CD14-positive monocyte (primary cell): ENCODE data around the gene DPY30. TPM values are rescaled to one million over a fixed set of nuclear protein-coding genes. Genes with fewer than 3 reads are reported as not detected.

ENCODE experiments used
- DNase-seq, 3 donors: peaks; one replicate each; pipeline ENCODE4 v3.0.0-alpha.2; 2011 to 2022
- H2AFZ ChIP-seq: 2 replicates; pipeline ENCODE4 v1.6.0; 2012; ENCODE audit warnings: mild to moderate bottlenecking, low read depth, low read length, inconsistent platforms; ENCODE audit not compliant: insufficient read depth, poor library complexity, severe bottlenecking
- H3K27ac ChIP-seq, 2 donors: 1 replicate in 1 of 2; 2 replicates in 1 of 2; pipeline ENCODE4 v1.5.1; 2012 to 2013; ENCODE audit warnings: low read length in 2 of 2, control low read depth in 1 of 2, inconsistent platforms in 1 of 2, low read depth in 1 of 2, mild to moderate bottlenecking in 1 of 2
- H3K27me3 ChIP-seq, 2 donors: one replicate each; pipeline versions ENCODE4 v1.6.0 to v1.6.1; 2011 to 2013; ENCODE audit warnings: low read length in 2 of 2; ENCODE audit not compliant: control insufficient read depth in 2 of 2, insufficient read depth in 2 of 2
- H3K36me3 ChIP-seq, 2 donors: replicated peaks in 1 of 2; 1 replicate in 1 of 2; 2 replicates in 1 of 2; pipeline versions ENCODE4 v1.5.1 to v1.6.1; 2012 to 2013; ENCODE audit warnings: low read length in 2 of 2, control low read depth in 1 of 2, inconsistent platforms in 1 of 2, mild to moderate bottlenecking in 1 of 2; ENCODE audit not compliant: insufficient read depth in 2 of 2, control insufficient read depth in 1 of 2
- H3K4me1 ChIP-seq, 2 donors: 1 replicate in 1 of 2; 2 replicates in 1 of 2; pipeline versions ENCODE4 v1.5.1 to v1.6.1; 2012 to 2013; ENCODE audit warnings: low read length in 2 of 2, control low read depth in 1 of 2, inconsistent platforms in 1 of 2, mild to moderate bottlenecking in 1 of 2, moderate library complexity in 1 of 2; ENCODE audit not compliant: insufficient read depth in 2 of 2, control insufficient read depth in 1 of 2
- H3K4me2 ChIP-seq: replicated peaks from 2 replicates; pipeline ENCODE3; 2012; ENCODE audit warnings: low read length, moderate library complexity, mild to moderate bottlenecking; ENCODE audit not compliant: poor library complexity, severe bottlenecking; ENCODE audit errors: extremely low read depth
- H3K4me3 ChIP-seq, 3 experiments: fragments of 200-600 bp in 1 of 3; sonication (generic) in 1 of 3; replicated peaks in 1 of 3; 1 replicate in 2 of 3; 2 replicates in 1 of 3; pipeline ENCODE4 v1.5.1; 2011 to 2013; ENCODE audit warnings: low read length in 3 of 3, mild to moderate bottlenecking in 3 of 3, control low read depth in 2 of 3, low read depth in 2 of 3, inconsistent platforms in 1 of 3, moderate library complexity in 1 of 3
- H3K79me2 ChIP-seq: 2 replicates; pipeline ENCODE4 v1.6.0; 2012; ENCODE audit warnings: mild to moderate bottlenecking, control low read depth, inconsistent platforms, low read length, moderate library complexity; ENCODE audit not compliant: insufficient read depth
- H3K9ac ChIP-seq: 2 replicates; pipeline ENCODE4 v1.6.0; 2017; ENCODE audit warnings: low read length, mild to moderate bottlenecking; ENCODE audit not compliant: insufficient read depth, poor library complexity, severe bottlenecking
- H3K9me3 ChIP-seq, 2 donors: replicated peaks in 1 of 2; 1 replicate in 1 of 2; 2 replicates in 1 of 2; pipeline versions ENCODE4 v1.5.1 to v1.6.1; 2012 to 2013; ENCODE audit warnings: low read length in 2 of 2, control low read depth in 1 of 2; ENCODE audit not compliant: control insufficient read depth in 1 of 2, insufficient read depth in 1 of 2
- H4K20me1 ChIP-seq: 2 replicates; pipeline ENCODE4 v1.6.0; 2012; ENCODE audit warnings: mild to moderate bottlenecking, low read length, control low read depth, moderate library complexity; ENCODE audit not compliant: insufficient read depth
- H3K27ac Mint-ChIP-seq, 7 donors: one replicate each; pipeline ENCODE4 v1.8.0; 2020; ENCODE audit warnings: mild to moderate bottlenecking in 7 of 7, mixed read lengths in 7 of 7, moderate library complexity in 6 of 7, inconsistent platforms in 2 of 7
- H3K27me3 Mint-ChIP-seq, 3 donors: one replicate each; pipeline ENCODE4 v1.8.0; 2021 to 2022; ENCODE audit warnings: low read depth in 3 of 3, mild to moderate bottlenecking in 3 of 3, mixed read lengths in 3 of 3, moderate library complexity in 3 of 3, inconsistent platforms in 1 of 3
- H3K36me3 Mint-ChIP-seq, 2 donors: one replicate each; pipeline ENCODE4 v1.8.0; 2020; ENCODE audit warnings: mixed read lengths in 2 of 2, inconsistent platforms in 1 of 2, mild to moderate bottlenecking in 1 of 2
- H3K4me1 Mint-ChIP-seq: one replicate; pipeline ENCODE4 v1.8.0; 2020; ENCODE audit warnings: mild to moderate bottlenecking, mixed read lengths
- H3K4me3 Mint-ChIP-seq, 2 donors: one replicate each; pipeline ENCODE4 v1.8.0; 2020; ENCODE audit warnings: mild to moderate bottlenecking in 2 of 2, mixed read lengths in 2 of 2, moderate library complexity in 1 of 2
- H3K9me3 Mint-ChIP-seq, 7 donors: one replicate each; pipeline ENCODE4 v1.8.0; 2020 to 2022; ENCODE audit warnings: mixed read lengths in 7 of 7, mild to moderate bottlenecking in 6 of 7, moderate library complexity in 6 of 7, inconsistent platforms in 2 of 7
- WGBS: methylation state at CpG from one replicate; pipeline ENCODE4 v1.1.5; 2013; ENCODE audit warnings: missing lambda C conversion rate; ENCODE audit not compliant: insufficient coverage; 5-methylcytosine and 5-hydroxymethylcytosine counted together
- intact Hi-C, 2 donors: fragments of 100-400 bp; cut with micrococcal nuclease; formaldehyde crosslinking; loops; one replicate each; pipeline versions ENCODE4 v1.15.0 to v1.15.1; 2023
- polyA plus RNA-seq, 3 donors: library from polyadenylated mRNA; depleted of rRNA in 1 of 3; unstranded in 2 of 3; stranded (reverse) in 1 of 3; fragments of 300-500 nt in 2 of 3; fragments of >200 nt in 1 of 3; fragmentation: Illumina TruSeq in 2 of 3; gene quantifications; 1 replicate in 2 of 3; 2 replicates in 1 of 3; pipeline ENCODE4 v1.2.3, GENCODE V29; 2012 to 2021
- TF ChIP-seq, protein P1 (sequence below): fragments of 200-600 bp; IDR thresholded peaks from one replicate; pipeline ENCODE4 v1.8.0; 2022; ENCODE audit warnings: antibody characterized with exemption, mild to moderate bottlenecking

Gene DPY30
- polyA plus RNA-seq, 3 donors, result 53.7 to 137 (median 122) TPM

DNA sequence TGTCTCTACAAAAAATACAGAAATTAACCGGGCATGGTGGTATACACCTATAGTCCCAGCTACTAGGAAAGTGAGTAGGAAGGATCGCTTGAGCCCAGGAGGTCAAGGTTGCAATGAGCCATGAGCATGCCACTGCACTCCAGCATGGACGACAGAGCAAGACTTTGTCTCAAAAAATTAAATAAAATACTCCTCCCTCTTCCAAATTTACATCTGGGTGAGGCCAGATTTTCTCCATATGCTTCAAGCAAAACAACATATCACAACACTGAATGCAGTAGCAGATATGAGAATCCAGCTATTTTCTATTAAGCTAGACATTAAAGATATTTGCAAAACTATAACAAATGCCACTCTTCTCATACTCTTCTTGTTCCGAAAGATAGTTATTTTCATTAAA is 49.7 kb downstream of the DPY30 start:
- TF ChIP-seq, protein P1, sequence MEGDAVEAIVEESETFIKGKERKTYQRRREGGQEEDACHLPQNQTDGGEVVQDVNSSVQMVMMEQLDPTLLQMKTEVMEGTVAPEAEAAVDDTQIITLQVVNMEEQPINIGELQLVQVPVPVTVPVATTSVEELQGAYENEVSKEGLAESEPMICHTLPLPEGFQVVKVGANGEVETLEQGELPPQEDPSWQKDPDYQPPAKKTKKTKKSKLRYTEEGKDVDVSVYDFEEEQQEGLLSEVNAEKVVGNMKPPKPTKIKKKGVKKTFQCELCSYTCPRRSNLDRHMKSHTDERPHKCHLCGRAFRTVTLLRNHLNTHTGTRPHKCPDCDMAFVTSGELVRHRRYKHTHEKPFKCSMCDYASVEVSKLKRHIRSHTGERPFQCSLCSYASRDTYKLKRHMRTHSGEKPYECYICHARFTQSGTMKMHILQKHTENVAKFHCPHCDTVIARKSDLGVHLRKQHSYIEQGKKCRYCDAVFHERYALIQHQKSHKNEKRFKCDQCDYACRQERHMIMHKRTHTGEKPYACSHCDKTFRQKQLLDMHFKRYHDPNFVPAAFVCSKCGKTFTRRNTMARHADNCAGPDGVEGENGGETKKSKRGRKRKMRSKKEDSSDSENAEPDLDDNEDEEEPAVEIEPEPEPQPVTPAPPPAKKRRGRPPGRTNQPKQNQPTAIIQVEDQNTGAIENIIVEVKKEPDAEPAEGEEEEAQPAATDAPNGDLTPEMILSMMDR, result no peak
- Histone ChIP-seq H3K4me3 (no peak overlapping the region), H3K9ac (no peak overlapping the region), H3K27ac (no peak overlapping the region), H4K20me1 (peaks cover 95% of the 10 kb centered on the region), H3K4me2 (no peak overlapping the region), H3K27me3 (no peaks in the 10 kb centered on the region), H3K79me2 (peaks cover 100% of the 10 kb centered on the region), H3K9me3 (no peaks in the 10 kb centered on the region), H3K36me3 (peaks cover 0 to 5% of the 10 kb centered on the region in 2 donors), H3K4me1 (no peaks in the 10 kb centered on the region), H2AFZ (no peak overlapping the region)
- WGBS, result no CpG with 5 or more reads among the region's 4 CpGs
- peaks cover 8% of the 10 kb centered on the region for H3K4me1 Mint-ChIP-seq
- intact Hi-C loops, result no loop called here
- H3K27ac Mint-ChIP-seq, result no peak overlapping the region
- DNase-seq, result no peak
- H3K9me3 Mint-ChIP-seq, result no peaks in the 10 kb centered on the region
- H3K4me3 Mint-ChIP-seq, result no peak overlapping the region
- H3K36me3 Mint-ChIP-seq, result peaks cover 0 to 26% of the 10 kb centered on the region in 2 donors
- no peaks in the 10 kb centered on the region for H3K27me3 Mint-ChIP-seq

DNA sequence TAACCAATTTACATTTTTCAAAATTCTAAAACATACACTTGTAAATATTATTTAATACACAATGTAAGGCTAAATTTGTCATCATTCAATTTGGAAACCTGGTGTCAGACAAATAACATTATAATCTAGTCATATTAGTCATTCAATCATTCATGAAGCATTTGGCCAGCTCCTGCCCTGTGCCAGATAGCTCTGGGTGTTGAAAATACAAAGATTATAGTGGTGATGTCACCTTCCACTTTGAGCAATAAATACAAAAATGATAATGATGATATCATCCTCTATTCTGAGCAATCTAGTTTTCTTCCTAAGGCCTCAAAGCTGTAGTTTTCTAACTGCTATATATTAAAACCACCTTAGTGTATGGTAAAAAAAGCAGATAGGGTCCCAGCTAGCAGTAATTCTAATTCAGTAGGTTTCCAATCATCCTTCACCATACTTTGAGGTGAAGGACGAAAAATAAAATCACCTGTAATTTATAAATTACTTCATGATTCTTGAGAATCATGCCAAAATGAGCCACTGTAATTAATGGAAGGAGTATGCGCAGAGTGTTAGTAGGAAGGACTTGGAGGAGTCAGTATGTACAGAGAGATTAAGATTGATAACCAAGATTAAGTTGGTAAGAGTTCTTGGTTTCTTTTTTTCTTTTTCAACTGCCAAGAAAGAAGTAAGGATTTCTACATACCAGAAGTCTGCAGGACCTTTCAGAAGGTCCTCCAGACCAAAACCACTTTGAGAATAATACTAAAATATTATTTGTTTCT is 52.0 kb downstream of the DPY30 start:
- no peaks in the 10 kb centered on the region for H3K9me3 ChIP-seq
- TF ChIP-seq, protein P1, result no peak
- H3K4me2 ChIP-seq, result no peak overlapping the region
- WGBS, result no CpG with 5 or more reads among the region's 2 CpGs
- no peak for DNase-seq
- no peak overlapping the region for H3K4me3 ChIP-seq
- H3K27ac ChIP-seq, result peak overlapping the region in 1 of 2 donors; percentile 53
- H4K20me1 ChIP-seq, result peaks cover 95% of the 10 kb centered on the region
- no peaks in the 10 kb centered on the region for H3K27me3 ChIP-seq
- no peak overlapping the region for H3K9ac ChIP-seq
- intact Hi-C loops, result no loop called here
- no peak overlapping the region for H2AFZ ChIP-seq
- Mint-ChIP-seq H3K27me3 (no peaks in the 10 kb centered on the region), H3K27ac (peak overlapping the region in 2 of 7 donors; percentile 12 to 29), H3K36me3 (peaks cover 4 to 38% of the 10 kb centered on the region in 2 donors), H3K4me1 (peaks cover 8% of the 10 kb centered on the region), H3K4me3 (no peak overlapping the region), H3K9me3 (no peaks in the 10 kb centered on the region)
- peaks cover 4 to 12% of the 10 kb centered on the region in 2 donors for H3K36me3 ChIP-seq
- no peaks in the 10 kb centered on the region for H3K4me1 ChIP-seq
- peaks cover 100% of the 10 kb centered on the region for H3K79me2 ChIP-seq
